ENCODE results near the gene M1AP. TPM values are rescaled to one million over a fixed set of nuclear protein-coding genes. Genes with fewer than 3 reads are reported as not detected.

M1AP gene
- polyA plus RNA-seq, 1 donor (not counting 4 experiments of a cell fraction or from before 2014, with no cell fraction given): 0.21 TPM

GRCh38 chr2:74542978-74543377 is 105.2 kb downstream of the M1AP start:
- no peak for FAIRE-seq

GRCh38 chr2:74540291-74540690 is 107.8 kb downstream of the M1AP start:
- no peaks in the 10 kb centered on the region for H3K36me3 ChIP-seq (ENCODE audit: control insufficient read depth in 2 of 2, extremely low read depth in 1 of 2, insufficient read depth in 2 of 2, low read length in 2 of 2)
- dilution Hi-C loops (cut with MboI; ENCODE audit: extremely low pct_ligation_motif_present, low sequenced_read_pairs): no loop called here

More at GRCh38 chr2:74542978-74543377, 105.2 kb downstream of the M1AP start:
- H3K9ac ChIP-seq (ENCODE audit: control insufficient read depth, extremely low read depth, insufficient read depth, low read length): no peak overlapping the region
- no peak overlapping the region for H3K4me2 ChIP-seq (ENCODE audit: control insufficient read depth, extremely low read depth, insufficient read depth, low read depth, low read length)
- no peak overlapping the region for H3K27ac ChIP-seq (ENCODE audit: control insufficient read depth, insufficient read depth, low read length)
- H3K4me1 ChIP-seq (ENCODE audit: control insufficient read depth, extremely low read depth, insufficient read depth, low read length): no peaks in the 10 kb centered on the region
- H3K9me1 ChIP-seq (ENCODE audit: control insufficient read depth, extremely low read depth, insufficient read depth, low read length): no peaks in the 10 kb centered on the region
- no peaks in the 10 kb centered on the region for H3K36me3 ChIP-seq (ENCODE audit: control insufficient read depth in 2 of 2, extremely low read depth in 1 of 2, insufficient read depth in 2 of 2, low read length in 2 of 2)
- H3K79me2 ChIP-seq (ENCODE audit: control insufficient read depth, insufficient read depth, low read length): no peaks in the 10 kb centered on the region
- no peaks in the 10 kb centered on the region for H4K20me1 ChIP-seq (ENCODE audit: control insufficient read depth, extremely low read depth, insufficient read depth, low read length)
- no peak for DNase-seq (ENCODE audit: low read depth, low spot score)
- dilution Hi-C loops (cut with MboI; ENCODE audit: extremely low pct_ligation_motif_present, low sequenced_read_pairs): no loop called here
- H3K9me3 ChIP-seq (ENCODE audit: control insufficient read depth, low read depth, low read length): no peaks in the 10 kb centered on the region
- H3K27me3 ChIP-seq (ENCODE audit: control insufficient read depth, extremely low read depth, insufficient read depth, low read length): no peaks in the 10 kb centered on the region
- no peak overlapping the region for H3K4me3 ChIP-seq (ENCODE audit: control insufficient read depth in 2 of 3, extremely low read depth in 1 of 3, insufficient read depth in 2 of 3, low read depth in 1 of 3, low read length in 3 of 3)
- TF ChIP-seq CTCF (optimal IDR thresholded peaks at IDR 0.05 in 1 of 3, IDR thresholded peaks at IDR 0.05 in 1 of 3, conservative IDR thresholded peaks at IDR 0.05 in 1 of 3; ENCODE audit: extremely low read depth in 1 of 3, insufficient read depth in 2 of 3, low read length in 3 of 3) (no peak), EZH2 (IDR thresholded peaks at IDR 0.05; ENCODE audit: low read length) (no peak)
- no peak overlapping the region for H2AFZ ChIP-seq (ENCODE audit: control insufficient read depth, low read length)

More at GRCh38 chr2:74540291-74540690, 107.8 kb downstream of the M1AP start:
- peaks cover 12% of the 10 kb centered on the region for H3K4me1 ChIP-seq (ENCODE audit: control insufficient read depth, extremely low read depth, insufficient read depth, low read length)
- no peaks in the 10 kb centered on the region for H3K9me3 ChIP-seq (ENCODE audit: control insufficient read depth, low read depth, low read length)
- FAIRE-seq (no peak), DNase-seq (ENCODE audit: low read depth, low spot score) (no peak)
- H3K9me1 ChIP-seq (ENCODE audit: control insufficient read depth, extremely low read depth, insufficient read depth, low read length): peaks cover 4% of the 10 kb centered on the region
- H4K20me1 ChIP-seq (ENCODE audit: control insufficient read depth, extremely low read depth, insufficient read depth, low read length): no peaks in the 10 kb centered on the region
- no peak overlapping the region for H3K4me2 ChIP-seq (ENCODE audit: control insufficient read depth, extremely low read depth, insufficient read depth, low read depth, low read length)
- H3K9ac ChIP-seq (ENCODE audit: control insufficient read depth, extremely low read depth, insufficient read depth, low read length): no peak overlapping the region
- no peaks in the 10 kb centered on the region for H3K79me2 ChIP-seq (ENCODE audit: control insufficient read depth, insufficient read depth, low read length)
- no peaks in the 10 kb centered on the region for H3K27me3 ChIP-seq (ENCODE audit: control insufficient read depth, extremely low read depth, insufficient read depth, low read length)
- no peak overlapping the region for H3K27ac ChIP-seq (ENCODE audit: control insufficient read depth, insufficient read depth, low read length)
- H2AFZ ChIP-seq (ENCODE audit: control insufficient read depth, low read length): no peak overlapping the region
- TF ChIP-seq CTCF (optimal IDR thresholded peaks at IDR 0.05 in 1 of 3, IDR thresholded peaks at IDR 0.05 in 1 of 3, conservative IDR thresholded peaks at IDR 0.05 in 1 of 3; ENCODE audit: extremely low read depth in 1 of 3, insufficient read depth in 2 of 3, low read length in 3 of 3): no peak
- TF ChIP-seq EZH2 (IDR thresholded peaks at IDR 0.05; ENCODE audit: low read length): no peak
- no peak overlapping the region for H3K4me3 ChIP-seq (ENCODE audit: control insufficient read depth in 2 of 3, extremely low read depth in 1 of 3, insufficient read depth in 2 of 3, low read depth in 1 of 3, low read length in 3 of 3)
